ENCODE results near the gene LRP8.

GRCh38 chr1:53338423-53338822 lies 10.6 kb upstream of the LRP8 start:
- no peak for TF ChIP-seq CREB1 (CRISPR knock-in tag; IDR thresholded peaks at IDR 0.05; ENCODE audit: low read depth)
- TF ChIP-seq JUNB (IDR thresholded peaks at IDR 0.05; ENCODE audit: unreplicated experiment) = no peak
- TF ChIP-seq CTCF (conservative IDR thresholded peaks at IDR 0.05; ENCODE audit: low read depth in 2 of 2) = no peak
- no peak for TF ChIP-seq STAT1 (IDR thresholded peaks at IDR 0.05; ENCODE audit: unreplicated experiment)
- no peak for TF ChIP-seq POLR2AphosphoS5 (IDR thresholded peaks at IDR 0.05; ENCODE audit: low read depth)
- no peak for TF ChIP-seq EZH2 (IDR thresholded peaks at IDR 0.05; ENCODE audit: low read depth, unreplicated experiment)
